H1 (cell line): ENCODE data around the gene METRN.

ENCODE experiments used
- BACH1 ChIP-seq: IDR thresholded peaks from 2 replicates; pipeline ENCODE4 v1.6.1; 2012; ENCODE audit warnings: low read length, improper control_type of control experiment
- BCL11A ChIP-seq, 2 experiments: IDR thresholded peaks; one replicate each; pipeline ENCODE4 v1.6.1; 2011; ENCODE audit warnings: low read depth in 2 of 2, low read length in 2 of 2, mild to moderate bottlenecking in 2 of 2
- NRF1 ChIP-seq: IDR thresholded peaks from 2 replicates; pipeline ENCODE4 v1.6.1; 2011; ENCODE audit warnings: mild to moderate bottlenecking, low read depth, low read length, improper control_type of control experiment
- POLR2A ChIP-seq, 2 experiments: IDR thresholded peaks; 1 replicate in 1 of 2; 2 replicates in 1 of 2; pipeline ENCODE4 v1.6.1; 2011; ENCODE audit warnings: low read depth in 2 of 2, low read length in 2 of 2, mild to moderate bottlenecking in 2 of 2; ENCODE audit errors: control extremely low read depth in 1 of 2
- POLR2AphosphoS5 ChIP-seq: IDR thresholded peaks from 2 replicates; pipeline ENCODE4 v1.6.1; 2011; ENCODE audit warnings: low read depth, low read length
- RFX5 ChIP-seq: IDR thresholded peaks from 2 replicates; pipeline ENCODE4 v1.6.1; 2011; ENCODE audit warnings: low read depth, low read length, improper control_type of control experiment, borderline replicate concordance
- SRF ChIP-seq: IDR thresholded peaks from 2 replicates; pipeline ENCODE4 v1.6.1; 2011; ENCODE audit warnings: mild to moderate bottlenecking, low read depth, low read length, moderate library complexity
- TAF1 ChIP-seq: IDR thresholded peaks from 2 replicates; pipeline ENCODE4 v1.6.1; 2011; ENCODE audit warnings: mild to moderate bottlenecking, low read depth, low read length
- TF ChIP-seq, protein P1 (sequence below), 3 experiments: IDR thresholded peaks; 1 replicate in 2 of 3; 2 replicates in 1 of 3; pipeline versions ENCODE4 v1.5.1 to v1.6.1; 2011; ENCODE audit warnings: low read length in 3 of 3, mild to moderate bottlenecking in 3 of 3, inconsistent platforms in 2 of 3, low read depth in 1 of 3, moderate library complexity in 1 of 3; ENCODE audit not compliant: insufficient read depth in 1 of 3; ENCODE audit errors: control extremely low read depth in 1 of 3

DNA sequence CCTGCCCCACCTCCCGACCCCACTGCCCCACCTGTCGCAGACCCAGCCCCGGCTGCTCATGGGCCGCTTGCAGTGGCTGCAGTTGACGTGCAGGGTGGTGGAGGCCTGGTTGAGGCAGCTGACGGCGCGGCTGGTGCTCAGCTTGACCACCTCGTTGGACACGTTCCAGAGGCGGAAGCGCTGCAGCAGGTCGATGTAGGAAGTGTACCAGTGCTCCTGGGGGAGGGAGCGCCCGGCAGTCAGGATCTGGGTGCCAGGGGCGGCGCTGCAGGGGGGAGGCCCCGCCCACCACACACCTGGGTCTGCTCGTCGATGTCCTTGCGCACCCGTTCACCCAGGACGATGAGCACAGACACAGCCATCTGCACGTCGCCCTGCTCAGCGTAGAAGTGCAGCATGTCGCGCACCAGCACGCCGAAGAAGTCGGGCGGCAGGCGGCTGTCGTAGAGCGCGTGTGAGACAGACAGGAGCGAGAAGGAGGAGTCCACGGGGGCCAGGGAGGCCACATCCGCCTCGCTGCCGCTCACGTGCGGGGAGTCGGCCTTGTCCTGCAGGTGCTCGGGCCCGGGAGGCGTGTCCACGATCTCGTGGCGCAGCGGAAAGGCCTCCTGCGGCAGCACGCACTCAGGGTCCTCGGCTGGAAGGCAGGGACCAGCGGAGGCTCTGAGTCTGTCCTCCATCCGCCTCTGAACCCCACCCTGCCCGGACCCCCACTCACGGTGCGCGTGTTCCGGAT, 29.8 kb upstream of the METRN start:
- TF ChIP-seq BCL11A (IDR thresholded peaks at IDR 0.05; ENCODE audit: low read depth in 2 of 2, low read length in 2 of 2) (no peak), TAF1 (no peak), RFX5 (no peak), POLR2A (IDR thresholded peaks at IDR 0.05; ENCODE audit: control extremely low read depth in 1 of 2, low read depth in 2 of 2, low read length in 2 of 2) (no peak), NRF1 (no peak), BACH1 (no peak), POLR2AphosphoS5 (no peak), SRF (no peak)
- TF ChIP-seq, protein P1, sequence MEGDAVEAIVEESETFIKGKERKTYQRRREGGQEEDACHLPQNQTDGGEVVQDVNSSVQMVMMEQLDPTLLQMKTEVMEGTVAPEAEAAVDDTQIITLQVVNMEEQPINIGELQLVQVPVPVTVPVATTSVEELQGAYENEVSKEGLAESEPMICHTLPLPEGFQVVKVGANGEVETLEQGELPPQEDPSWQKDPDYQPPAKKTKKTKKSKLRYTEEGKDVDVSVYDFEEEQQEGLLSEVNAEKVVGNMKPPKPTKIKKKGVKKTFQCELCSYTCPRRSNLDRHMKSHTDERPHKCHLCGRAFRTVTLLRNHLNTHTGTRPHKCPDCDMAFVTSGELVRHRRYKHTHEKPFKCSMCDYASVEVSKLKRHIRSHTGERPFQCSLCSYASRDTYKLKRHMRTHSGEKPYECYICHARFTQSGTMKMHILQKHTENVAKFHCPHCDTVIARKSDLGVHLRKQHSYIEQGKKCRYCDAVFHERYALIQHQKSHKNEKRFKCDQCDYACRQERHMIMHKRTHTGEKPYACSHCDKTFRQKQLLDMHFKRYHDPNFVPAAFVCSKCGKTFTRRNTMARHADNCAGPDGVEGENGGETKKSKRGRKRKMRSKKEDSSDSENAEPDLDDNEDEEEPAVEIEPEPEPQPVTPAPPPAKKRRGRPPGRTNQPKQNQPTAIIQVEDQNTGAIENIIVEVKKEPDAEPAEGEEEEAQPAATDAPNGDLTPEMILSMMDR (IDR thresholded peaks at IDR 0.05; ENCODE audit: control extremely low read depth in 1 of 3, insufficient read depth in 1 of 3, low read depth in 1 of 3, low read length in 3 of 3): no peak
